Measurements from ENCODE around the gene BMP2K.
A peak's percentile ranks its signal among the peaks of the same experiment; 100 is the strongest.
"Not testable (repeated sequence)": the region's sequence is repeated elsewhere in the genome, so short reads cannot be mapped to it uniquely, and the experiment has no call there.

Gene BMP2K

GRCh38 chr4:78796526-78796925 lies 20.4 kb downstream of the BMP2K start:
- no peak for DNase-seq

- DNase-seq: no peak
Measured at GRCh38 chr4:78797777-78798284, 21.7 kb downstream of the BMP2K start.

- no peak for DNase-seq
Measured at GRCh38 chr4:78799551-78800495, 23.7 kb downstream of the BMP2K start.

GRCh38 chr4:78800965-78801364 lies 24.8 kb downstream of the BMP2K start:
- no peak for DNase-seq

GRCh38 chr4:78803983-78804382 lies 27.8 kb downstream of the BMP2K start:
- no peak for DNase-seq

- peak; percentile 7 for DNase-seq
Measured at GRCh38 chr4:78806943-78807460, 30.9 kb downstream of the BMP2K start.

- DNase-seq: no peak
Measured at GRCh38 chr4:78809295-78809694, 33.1 kb downstream of the BMP2K start.

- no peak for DNase-seq
Measured at GRCh38 chr4:78809928-78810835, 34.0 kb downstream of the BMP2K start.

GRCh38 chr4:78811034-78811433 lies 34.9 kb downstream of the BMP2K start:
- no peak for DNase-seq

- no peak for DNase-seq
Measured at GRCh38 chr4:78818530-78819079, 42.5 kb downstream of the BMP2K start.

- no peak for DNase-seq
Measured at GRCh38 chr4:78824001-78824400, 47.9 kb downstream of the BMP2K start.

- DNase-seq: no peak
Measured at GRCh38 chr4:78827191-78827590, 51.0 kb downstream of the BMP2K start.

GRCh38 chr4:78829296-78829695 lies 53.1 kb downstream of the BMP2K start:
- DNase-seq: peak; percentile 62

- not testable (repeated sequence) for DNase-seq
Measured at GRCh38 chr4:78839676-78840075, 63.5 kb downstream of the BMP2K start.

GRCh38 chr4:78840286-78840685 lies 64.1 kb downstream of the BMP2K start:
- DNase-seq: not testable (repeated sequence)

GRCh38 chr4:78845472-78845871 lies 69.3 kb downstream of the BMP2K start:
- no peak for DNase-seq

- no peak for DNase-seq
Measured at GRCh38 chr4:78846258-78846657, 70.1 kb downstream of the BMP2K start.

GRCh38 chr4:78862314-78862737 lies 86.2 kb downstream of the BMP2K start:
- DNase-seq: no peak

- no peak for DNase-seq
Measured at GRCh38 chr4:78863254-78863869, 87.2 kb downstream of the BMP2K start.

- no peak for DNase-seq
Measured at GRCh38 chr4:78863991-78864390, 87.8 kb downstream of the BMP2K start.

GRCh38 chr4:78864405-78865024 lies 88.4 kb downstream of the BMP2K start:
- DNase-seq: peak; percentile 74

- DNase-seq: no peak
Measured at GRCh38 chr4:78865451-78865850, 89.3 kb downstream of the BMP2K start.

Data from fibroblast of skin of right biceps (primary cell).